ENCODE data around the gene TMF1. TPM values are rescaled to one million over a fixed set of nuclear protein-coding genes. Genes with fewer than 3 reads are reported as not detected.

Gene TMF1
- total RNA-seq, 1 donor from 2014 or later: 18.1 TPM

- Mint-ChIP-seq H3K36me3 (ENCODE audit: low read depth, unreplicated experiment) (peaks cover 42% of the 10 kb centered on the region), H3K4me1 (ENCODE audit: unreplicated experiment) (peaks cover 17% of the 10 kb centered on the region), H3K9me3 (ENCODE audit: unreplicated experiment) (no peaks in the 10 kb centered on the region), H3K27ac (ENCODE audit: unreplicated experiment) (no peak overlapping the region), H3K4me3 (ENCODE audit: unreplicated experiment) (peak overlapping the region; percentile 68), H3K27me3 (ENCODE audit: unreplicated experiment) (no peaks in the 10 kb centered on the region)
- no peak for TF ChIP-seq CTCF (IDR thresholded peaks at IDR 0.05; ENCODE audit: unreplicated experiment)
- no peak for DNase-seq (ENCODE audit: low spot score)
Measured at GRCh38 chr3:68977486-68978167, 74.5 kb downstream of the TMF1 start.

- H3K27me3 Mint-ChIP-seq (ENCODE audit: unreplicated experiment): peaks cover 5% of the 10 kb centered on the region
- DNase-seq (ENCODE audit: low spot score): no peak
- peaks cover 23% of the 10 kb centered on the region for H3K4me1 Mint-ChIP-seq (ENCODE audit: unreplicated experiment)
Measured at GRCh38 chr3:68974711-68975110, 77.4 kb downstream of the TMF1 start.

GRCh38 chr3:68973639-68974038 lies 78.5 kb downstream of the TMF1 start:
- peak; percentile 16 for DNase-seq (ENCODE audit: low spot score)
- Mint-ChIP-seq H3K4me1 (ENCODE audit: unreplicated experiment) (peaks cover 23% of the 10 kb centered on the region), H3K9me3 (ENCODE audit: unreplicated experiment) (no peaks in the 10 kb centered on the region), H3K27me3 (ENCODE audit: unreplicated experiment) (peaks cover 5% of the 10 kb centered on the region), H3K4me3 (ENCODE audit: unreplicated experiment) (no peak overlapping the region), H3K27ac (ENCODE audit: unreplicated experiment) (peak overlapping the region; percentile 72), H3K36me3 (ENCODE audit: low read depth, unreplicated experiment) (peaks cover 28% of the 10 kb centered on the region)
- no peak for TF ChIP-seq CTCF (IDR thresholded peaks at IDR 0.05; ENCODE audit: unreplicated experiment)

More at GRCh38 chr3:68974711-68975110, 77.4 kb downstream of the TMF1 start:
- no peak overlapping the region for H3K27ac Mint-ChIP-seq (ENCODE audit: unreplicated experiment)
- TF ChIP-seq CTCF (IDR thresholded peaks at IDR 0.05; ENCODE audit: unreplicated experiment): no peak
- H3K36me3 Mint-ChIP-seq (ENCODE audit: low read depth, unreplicated experiment): peaks cover 34% of the 10 kb centered on the region
- no peak overlapping the region for H3K4me3 Mint-ChIP-seq (ENCODE audit: unreplicated experiment)
- H3K9me3 Mint-ChIP-seq (ENCODE audit: unreplicated experiment): no peaks in the 10 kb centered on the region

GRCh38 chr3:68972358-68972979 lies 79.7 kb downstream of the TMF1 start:
- H3K4me1 Mint-ChIP-seq (ENCODE audit: unreplicated experiment): peaks cover 23% of the 10 kb centered on the region
- DNase-seq (ENCODE audit: low spot score): peak; percentile 85
- peak overlapping the region; percentile 72 for H3K27ac Mint-ChIP-seq (ENCODE audit: unreplicated experiment)
- peaks cover 20% of the 10 kb centered on the region for H3K36me3 Mint-ChIP-seq (ENCODE audit: low read depth, unreplicated experiment)
- H3K9me3 Mint-ChIP-seq (ENCODE audit: unreplicated experiment): no peaks in the 10 kb centered on the region
- H3K4me3 Mint-ChIP-seq (ENCODE audit: unreplicated experiment): peak overlapping the region; percentile 40
- peaks cover 5% of the 10 kb centered on the region for H3K27me3 Mint-ChIP-seq (ENCODE audit: unreplicated experiment)
- peak; percentile 32 for TF ChIP-seq CTCF (IDR thresholded peaks at IDR 0.05; ENCODE audit: unreplicated experiment)

Small RNA genes within 50 kb of the gene (microRNA-seq; reads per million reads assigned to microRNA genes)
- 0.56 reads per million for gene MIR3136 (ENCODE audit: unreplicated experiment)

Other genes with a start within 250 kb of the TMF1 start
- gene TAFA4, start 119.8 kb downstream of the TMF1 start, total RNA-seq (ENCODE audit: unreplicated experiment): 2.7 TPM
- gene EOGT, start 38.6 kb downstream of the TMF1 start, total RNA-seq (ENCODE audit: unreplicated experiment): 165 TPM
- 58.9 TPM for gene UBA3, start 28.0 kb upstream of the TMF1 start, total RNA-seq (ENCODE audit: unreplicated experiment)
- gene ARL6IP5, start 32.6 kb upstream of the TMF1 start, total RNA-seq (ENCODE audit: unreplicated experiment): 86.2 TPM
- not detected for gene LMOD3, start 70.3 kb upstream of the TMF1 start, total RNA-seq (ENCODE audit: unreplicated experiment)